Vagina (tissue), 2 donors: ENCODE data around the gene METTL1.

Experiments
- CTCF ChIP-seq, 3 experiments: fragments of 450-650 bp in 2 of 3; fragments of 200-600 bp in 1 of 3; sonication (generic) in 1 of 3; IDR thresholded peaks; one replicate each; pipeline ENCODE4 v1.5.1; 2017 to 2019; ENCODE audit warnings: antibody characterized with exemption in 3 of 3, mild to moderate bottlenecking in 2 of 3, moderate library complexity in 2 of 3
- POLR2A ChIP-seq, 2 donors: fragments of 450-650 bp; IDR thresholded peaks; one replicate each; pipeline ENCODE4 v1.6.1; 2017; ENCODE audit warnings: antibody characterized with exemption in 2 of 2, mild to moderate bottlenecking in 2 of 2, moderate library complexity in 2 of 2
- POLR2AphosphoS5 ChIP-seq, 2 donors: sonication (generic); formaldehyde crosslinking; IDR thresholded peaks; one replicate each; pipeline ENCODE4 v1.9.0; 2017; ENCODE audit warnings: antibody characterized with exemption in 2 of 2, mild to moderate bottlenecking in 2 of 2, low read depth in 1 of 2; ENCODE audit not compliant: insufficient read depth in 1 of 2

GRCh38 chr12:57770734-57771133 is 1.2 kb downstream of the METTL1 start:
- TF ChIP-seq CTCF (IDR thresholded peaks at IDR 0.05): no peak
- no peak for TF ChIP-seq POLR2A (IDR thresholded peaks at IDR 0.05)
- no peak for TF ChIP-seq POLR2AphosphoS5 (IDR thresholded peaks at IDR 0.05; ENCODE audit: insufficient read depth in 1 of 2, low read depth in 1 of 2)
